IMR-90 (cell line): ENCODE data around the gene ACTG2. TPM values are rescaled to one million over a fixed set of nuclear protein-coding genes. Genes with fewer than 3 reads are reported as not detected.

Experiments used
- ATAC-seq: fragments of 200-7000 bp; cut with Tn5 transposase; 2 replicates; pipeline ENCODE4 v1.9.1; 2020; ENCODE audit warnings: low read depth, mild to moderate bottlenecking, moderate library complexity
- BruUV-seq: library from RNA; stranded (reverse); fragments of 400-500 nt; replicated peaks from 2 replicates; lab custom pipeline; 2021; lab: Mats Ljungman, UMichigan
- CTCF ChIA-PET: fragments of 300-600 bp; formaldehyde crosslinking; extraction: SDS; loops from one replicate; lab custom pipeline; 2021; ENCODE audit warnings: antibody characterized with exemption; lab: Yijun Ruan, JAX
- POLR2A ChIA-PET: fragments of 300-600 bp; sonication (Branson Sonifier 250); formaldehyde crosslinking; loops from one replicate; lab custom pipeline; 2022; ENCODE audit warnings: antibody characterized with exemption; ENCODE audit not compliant: unreplicated experiment; lab: Charles Lee
- DNase-seq: peaks from one replicate; pipeline ENCODE4 v3.0.0; 2013
- H2AFZ ChIP-seq: replicated peaks from 2 replicates; pipeline ENCODE3; 2013; ENCODE audit warnings: low read length, mild to moderate bottlenecking; ENCODE audit not compliant: poor library complexity
- H2AK5ac ChIP-seq: 2 replicates; pipeline ENCODE4 v1.6.1; 2013; ENCODE audit warnings: low read depth, low read length, inconsistent platforms
- H2AK9ac ChIP-seq: replicated peaks from 2 replicates; pipeline ENCODE3; 2013; ENCODE audit warnings: mild to moderate bottlenecking, low read depth, low read length, moderate library complexity; ENCODE audit not compliant: poor library complexity
- H2BK120ac ChIP-seq: 2 replicates; pipeline ENCODE4 v1.6.1; 2013; ENCODE audit warnings: low read depth, low read length, inconsistent platforms
- H2BK15ac ChIP-seq: 3 replicates; pipeline ENCODE4 v1.6.1; 2013; ENCODE audit warnings: low read depth, low read length, inconsistent platforms
- H2BK20ac ChIP-seq: 2 replicates; pipeline ENCODE4 v1.6.1; 2013; ENCODE audit warnings: low read depth, mild to moderate bottlenecking, inconsistent platforms, low read length, moderate library complexity
- H2BK5ac ChIP-seq: 2 replicates; pipeline ENCODE4 v1.6.1; 2013; ENCODE audit warnings: mild to moderate bottlenecking, low read depth, low read length, inconsistent platforms; ENCODE audit not compliant: poor library complexity, severe bottlenecking
- H3K14ac ChIP-seq: replicated peaks from 2 replicates; pipeline ENCODE4 v1.6.1; 2013; ENCODE audit warnings: low read depth, low read length, inconsistent platforms
- H3K18ac ChIP-seq: 2 replicates; pipeline ENCODE4 v1.6.1; 2013; ENCODE audit warnings: low read depth, low read length, control low read depth
- H3K23ac ChIP-seq: 2 replicates; pipeline ENCODE4 v1.6.1; 2013; ENCODE audit warnings: low read depth, low read length, inconsistent platforms
- H3K27ac ChIP-seq: 2 replicates; pipeline ENCODE4 v1.5.1; 2013; ENCODE audit warnings: mild to moderate bottlenecking, control low read depth, low read length; ENCODE audit not compliant: insufficient read depth
- H3K27me3 ChIP-seq: 2 replicates; pipeline ENCODE4 v1.6.1; 2013; ENCODE audit warnings: low read length; ENCODE audit not compliant: control insufficient read depth, insufficient read depth
- H3K36me3 ChIP-seq: 2 replicates; pipeline ENCODE4 v1.6.1; 2013; ENCODE audit warnings: low read length, mixed read lengths; ENCODE audit not compliant: control insufficient read depth, insufficient read depth
- H3K4ac ChIP-seq: 2 replicates; pipeline ENCODE4 v1.6.1; 2013; ENCODE audit warnings: low read depth, low read length, inconsistent platforms
- H3K4me1 ChIP-seq: 2 replicates; pipeline ENCODE4 v1.6.1; 2013; ENCODE audit warnings: low read length, mixed read lengths; ENCODE audit not compliant: control insufficient read depth, insufficient read depth
- H3K4me2 ChIP-seq: 2 replicates; pipeline ENCODE4 v1.6.1; 2013; ENCODE audit warnings: low read depth, mild to moderate bottlenecking, control low read depth, low read length, moderate library complexity
- H3K4me3 ChIP-seq: 2 replicates; pipeline ENCODE4 v1.5.1; 2013; ENCODE audit warnings: low read depth, mild to moderate bottlenecking, control low read depth, low read length, moderate library complexity; ENCODE audit not compliant: insufficient read depth
- H3K56ac ChIP-seq: 2 replicates; pipeline ENCODE4 v1.6.1; 2013; ENCODE audit warnings: low read length, inconsistent platforms; ENCODE audit not compliant: insufficient read depth; ENCODE audit errors: extremely low read depth
- H3K79me1 ChIP-seq, 2 experiments: 2 replicates each; pipeline ENCODE4 v1.6.1; 2013; ENCODE audit warnings: low read length in 2 of 2, inconsistent platforms in 1 of 2, low read depth in 1 of 2
- H3K9ac ChIP-seq: 2 replicates; pipeline ENCODE4 v1.6.1; 2013; ENCODE audit warnings: low read depth, low read length, control low read depth
- H3K9me1 ChIP-seq: 2 replicates; pipeline ENCODE4 v1.6.1; 2013; ENCODE audit warnings: low read length, inconsistent platforms; ENCODE audit not compliant: insufficient read depth
- H3K9me3 ChIP-seq: 2 replicates; pipeline ENCODE4 v1.6.1; 2013; ENCODE audit warnings: low read length; ENCODE audit not compliant: control insufficient read depth, insufficient read depth
- H4K20me1 ChIP-seq: 2 replicates; pipeline ENCODE4 v1.6.1; 2013; ENCODE audit warnings: low read length, inconsistent platforms; ENCODE audit not compliant: insufficient read depth
- H4K5ac ChIP-seq: 2 replicates; pipeline ENCODE4 v1.6.1; 2013; ENCODE audit warnings: mild to moderate bottlenecking, low read depth, low read length, control low read depth
- H4K8ac ChIP-seq, 2 experiments: 2 replicates each; pipeline ENCODE4 v1.6.1; 2013; ENCODE audit warnings: low read depth in 2 of 2, low read length in 2 of 2, control low read depth in 1 of 2, inconsistent platforms in 1 of 2
- H4K91ac ChIP-seq: 2 replicates; pipeline ENCODE4 v1.6.1; 2013; ENCODE audit warnings: low read depth, low read length, inconsistent platforms; ENCODE audit not compliant: insufficient read depth
- CEBPB ChIP-seq: IDR thresholded peaks from 2 replicates; pipeline ENCODE4 v1.6.1; 2012; ENCODE audit warnings: low read depth, low read length, improper control_type of control experiment
- MAZ ChIP-seq: IDR thresholded peaks from 2 replicates; pipeline ENCODE4 v1.6.1; 2012; ENCODE audit warnings: low read depth, mild to moderate bottlenecking, low read length, improper control_type of control experiment, moderate library complexity, borderline replicate concordance
- NFE2L2 ChIP-seq: fragments of 150-350 bp; IDR thresholded peaks from 2 replicates; pipeline ENCODE4 v1.6.1; 2016; ENCODE audit warnings: low read depth, mild to moderate bottlenecking, low read length
- POLR2A ChIP-seq: IDR thresholded peaks from 2 replicates; pipeline ENCODE4 v1.6.1; 2012; ENCODE audit warnings: mild to moderate bottlenecking, low read depth, low read length
- RCOR1 ChIP-seq: IDR thresholded peaks from 2 replicates; pipeline ENCODE4 v1.6.1; 2012; ENCODE audit warnings: mild to moderate bottlenecking, low read length, improper control_type of control experiment; ENCODE audit not compliant: insufficient replicate concordance
- RFX5 ChIP-seq: IDR thresholded peaks from 2 replicates; pipeline ENCODE4 v1.8.0; 2012; ENCODE audit warnings: low read depth, mild to moderate bottlenecking, low read length, moderate library complexity
- USF2 ChIP-seq: fragments of 150-350 bp; IDR thresholded peaks from 2 replicates; pipeline ENCODE4 v1.6.1; 2017; ENCODE audit warnings: mild to moderate bottlenecking, antibody characterized with exemption, low read length, low read depth
- WGBS, 2 experiments: methylation state at CpG; one replicate each; pipeline versions ENCODE4 v1.1.5 to v1.1.7; 2013; ENCODE audit warnings: missing lambda C conversion rate in 2 of 2; ENCODE audit not compliant: insufficient read length in 1 of 2; ENCODE audit errors: extremely low coverage in 2 of 2; 5-methylcytosine and 5-hydroxymethylcytosine counted together
- dilution Hi-C: fragments of 300-500 bp; cut with HindIII; formaldehyde crosslinking; loops from one replicate; pipeline ENCODE4 v1.14.3; 2018; ENCODE audit warnings: low sequenced_read_pairs; ENCODE audit not compliant: unreplicated experiment
- in situ Hi-C: fragments of 300-500 bp; cut with MboI; formaldehyde crosslinking; loops from 3 replicates; pipeline ENCODE4 v1.14.3; 2019; ENCODE audit warnings: low sequenced_read_pairs, inconsistent platforms, mixed read lengths
- intact Hi-C: fragments of 100-400 bp; cut with micrococcal nuclease; formaldehyde crosslinking; loops from 2 replicates; pipeline ENCODE4 v1.10.0; 2022
- polyA plus RNA-seq, 3 experiments: library from polyadenylated mRNA; depleted of rRNA; stranded (reverse); fragments of >200 nt; gene quantifications; 2 replicates each; pipeline ENCODE4 v1.2.3, GENCODE V29; 2012; ENCODE audit warnings: low replicate concordance in 1 of 3
- total RNA-seq: library from RNA; depleted of rRNA; stranded (reverse); fragments of >200 nt; gene quantifications from 2 replicates; pipeline ENCODE4 v1.2.3, GENCODE V29; 2012

Gene ACTG2
- total and polyA plus RNA-seq, 2 of the 4 experiments (the other 2 are of a cell fraction) = 523 to 899 TPM

DNA sequence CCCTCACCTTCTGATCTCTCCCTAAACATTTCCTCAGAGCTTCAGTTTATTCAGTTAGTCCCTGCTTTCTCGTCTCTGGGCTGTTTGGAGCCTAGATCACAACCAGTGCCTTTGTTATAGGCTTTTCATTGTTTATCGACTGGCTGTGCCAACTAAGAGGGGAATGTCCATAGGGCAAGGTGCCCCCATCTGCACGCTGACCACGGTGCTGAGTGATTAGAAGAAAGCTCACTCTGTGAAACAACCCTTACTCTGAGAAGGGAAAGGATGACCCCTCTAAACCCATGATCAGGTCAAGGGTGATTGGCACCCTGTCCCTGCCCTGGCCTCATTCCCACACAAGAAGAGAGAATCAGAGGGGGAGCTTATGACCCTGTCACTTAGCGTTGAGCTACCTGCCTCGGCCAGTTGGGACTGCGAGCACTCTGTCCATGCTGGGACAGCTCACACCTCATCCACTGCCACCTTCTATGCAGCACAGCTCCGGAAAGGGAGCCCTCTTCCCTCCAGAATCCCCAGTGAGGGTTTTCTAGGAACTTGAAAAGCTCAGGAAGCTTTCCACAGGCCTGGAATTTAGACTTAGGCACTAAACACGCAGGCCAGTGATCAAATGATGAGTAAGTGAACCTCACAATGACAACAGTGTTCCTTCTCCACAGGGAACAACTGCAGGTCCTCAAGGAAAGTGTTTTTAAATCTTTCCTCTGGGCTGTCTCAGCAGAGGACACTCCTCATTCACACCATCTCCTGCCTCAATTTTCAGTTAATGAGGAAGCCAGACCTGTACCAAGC is 2.3 kb upstream of the ACTG2 start:
- H4K91ac ChIP-seq = peak overlapping the region; percentile 47
- DNase-seq = peak; percentile 67
- peak overlapping the region; percentile 48; the same call in 1 of the 2 replicates for H3K18ac ChIP-seq
- H2AK5ac ChIP-seq = peak overlapping the region; percentile 88
- H3K9me3 ChIP-seq = no peaks in the 10 kb centered on the region
- no peak for ATAC-seq
- no peak overlapping the region for H4K5ac ChIP-seq
- peaks cover 3% of the 10 kb centered on the region; the same call in 1 of the 2 replicates for H3K36me3 ChIP-seq
- no CpG with 5 or more reads among the region's 9 CpGs for WGBS, 2 experiments
- peak overlapping the region; percentile 28 for H2BK20ac ChIP-seq
- H3K4ac ChIP-seq = peak overlapping the region; percentile 44
- peak overlapping the region; percentile 2; the same call in 1 of the 2 replicates for H3K27ac ChIP-seq
- H2BK5ac ChIP-seq = peak overlapping the region; percentile 21
- H3K23ac ChIP-seq = no peak overlapping the region
- ChIA-PET POLR2A (no interaction called here), CTCF (interaction anchor here (1.2 kb wide), 1 partner anchor 66 kb away, joined by 3 read pairs; no protein-coding TSS in a partner anchor)
- dilution Hi-C loops = no loop called here
- TF ChIP-seq MAZ (no peak), RCOR1 (no peak), CEBPB (no peak), RFX5 (no peak), USF2 (no peak), POLR2A (no peak), NFE2L2 (no peak)
- in situ Hi-C loops = no loop called here
- H2AK9ac ChIP-seq = peak overlapping the region; percentile 87
- peak overlapping the region in 1 of 2 experiments; percentile 32; a peak in 2 of 4 replicates for H4K8ac ChIP-seq
- H3K4me3 ChIP-seq = no peak overlapping the region
- no peak overlapping the region for H3K56ac ChIP-seq
- H4K20me1 ChIP-seq = peaks cover 19% of the 10 kb centered on the region
- H3K9me1 ChIP-seq = peaks cover 27% of the 10 kb centered on the region
- no peak overlapping the region for H3K4me2 ChIP-seq
- H3K9ac ChIP-seq = no peak overlapping the region
- no peaks in the 10 kb centered on the region for H3K27me3 ChIP-seq
- 0 out of 2 replicates have a peak overlapping the region, but pooled peaks have one; percentile 41 for H3K14ac ChIP-seq
- peak overlapping the region; percentile 49; the same call in 1 of the 2 replicates for H2BK120ac ChIP-seq
- intact Hi-C loops = no loop called here
- H2AFZ ChIP-seq = peak overlapping the region; percentile 66
- BruUV-seq = no TSS peak
- H2BK15ac ChIP-seq = 0 out of 3 replicates have a peak overlapping the region, but pooled peaks have one; percentile 87
- peaks cover 26% of the 10 kb centered on the region for H3K4me1 ChIP-seq
- H3K79me1 ChIP-seq = peaks cover 12 to 45% of the 10 kb centered on the region in 2 experiments; a peak in 3 of 4 replicates
